NCI-H1436 treated with DMSO at 0.1 percent for 48 hours (cell line): ENCODE results near the gene FNBP1L.
"Not testable (repeated sequence)": the region's sequence is repeated elsewhere in the genome, so short reads cannot be mapped to it uniquely, and the experiment has no call there.

ENCODE experiments used
- DNase-seq: peaks from one replicate; lab custom pipeline; 2025; lab: John Stamatoyannopoulos, UW

The FNBP1L gene

GRCh38 chr1:93573940-93574469, 126.1 kb downstream of the FNBP1L start:
- DNase-seq = no peak

- DNase-seq = no peak
Measured at GRCh38 chr1:93574511-93574910, 126.6 kb downstream of the FNBP1L start.

GRCh38 chr1:93574991-93575390, 127.1 kb downstream of the FNBP1L start:
- no peak for DNase-seq

GRCh38 chr1:93575621-93576284, 127.8 kb downstream of the FNBP1L start:
- no peak for DNase-seq

GRCh38 chr1:93576346-93576745, 128.4 kb downstream of the FNBP1L start:
- DNase-seq = peak; percentile 54

GRCh38 chr1:93576746-93577145, 128.8 kb downstream of the FNBP1L start:
- DNase-seq = no peak

GRCh38 chr1:93577536-93578432, 129.9 kb downstream of the FNBP1L start:
- DNase-seq = no peak

GRCh38 chr1:93578433-93578830, 130.5 kb downstream of the FNBP1L start:
- no peak for DNase-seq

- no peak for DNase-seq
Measured at GRCh38 chr1:93578911-93579825, 131.2 kb downstream of the FNBP1L start.

GRCh38 chr1:93579891-93580290, 132.0 kb downstream of the FNBP1L start:
- DNase-seq = no peak

GRCh38 chr1:93581917-93582850, 134.3 kb downstream of the FNBP1L start:
- no peak for DNase-seq

- DNase-seq = no peak
Measured at GRCh38 chr1:93584261-93585003, 136.5 kb downstream of the FNBP1L start.

- DNase-seq = no peak
Measured at GRCh38 chr1:93585059-93585966, 137.4 kb downstream of the FNBP1L start.

- no peak for DNase-seq
Measured at GRCh38 chr1:93587354-93587753, 139.4 kb downstream of the FNBP1L start.

- DNase-seq = no peak
Measured at GRCh38 chr1:93588206-93588605, 140.3 kb downstream of the FNBP1L start.

- DNase-seq = no peak
Measured at GRCh38 chr1:93588955-93589354, 141.0 kb downstream of the FNBP1L start.

- not testable (repeated sequence) for DNase-seq
Measured at GRCh38 chr1:93591291-93591675, 143.4 kb downstream of the FNBP1L start.

- DNase-seq = peak; percentile 84
Measured at GRCh38 chr1:93591676-93592550, 144.0 kb downstream of the FNBP1L start.
